ENCODE measurements around the gene GP1BB. TPM values are rescaled to one million over a fixed set of nuclear protein-coding genes. Genes with fewer than 3 reads are reported as not detected.
"Not testable (repeated sequence)": the region's sequence is repeated elsewhere in the genome, so short reads cannot be mapped to it uniquely, and the experiment has no call there.

The GP1BB gene
- total and polyA plus RNA-seq, 2 of the 13 experiments (the other 11 are each of a cell fraction or from before 2014, with no cell fraction given): not detected

GRCh38 chr22:19724927-19725661 lies 1.8 kb downstream of the GP1BB start (continued):
- TF ChIP-seq HOMEZ (CRISPR knock-in tag; IDR thresholded peaks at IDR 0.05; ENCODE audit: low read depth) (no peak), MAFK (conservative IDR thresholded peaks at IDR 0.05 in 1 of 2, IDR thresholded peaks at IDR 0.05 in 1 of 2; ENCODE audit: low read length in 2 of 2) (no peak), NR2F2 (IDR thresholded peaks at IDR 0.05; ENCODE audit: borderline replicate concordance, low read depth) (no peak), KLF15 (CRISPR knock-in tag; IDR thresholded peaks at IDR 0.05; ENCODE audit: borderline replicate concordance) (no peak)

- DNase-seq (ENCODE audit: low spot score); ATAC-seq; H4K20me1 ChIP-seq (ENCODE audit: insufficient read depth, low read length); H3K79me2 ChIP-seq (ENCODE audit: insufficient read depth, low read length); in situ Hi-C loops (cut with HindIII; ENCODE audit: extremely low pct_ligation_motif_present, low pct_unique_long_range_greater_than_20kb); H3K9ac ChIP-seq (ENCODE audit: insufficient read depth, low read depth, low read length); POLR2A ChIA-PET; H3K4me2 ChIP-seq (ENCODE audit: low read depth, low read length); BruUV-seq (replicated peaks); H3K9me3 ChIP-seq (ENCODE audit: low read length); H3K4me3 ChIP-seq (replicated peaks in 1 of 3; ENCODE audit: insufficient read depth in 1 of 3, low read depth in 2 of 3, low read length in 3 of 3); FAIRE-seq; H3K36me3 ChIP-seq (replicated peaks in 1 of 2; ENCODE audit: control insufficient read depth in 1 of 2, insufficient read depth in 2 of 2, low read length in 2 of 2); H2AFZ ChIP-seq (ENCODE audit: low read length); H3K27ac ChIP-seq (ENCODE audit: extremely low read length, insufficient read depth, low read length); CTCF ChIA-PET (ENCODE audit: low intra/inter-chr PET ratio, low total read pairs); intact Hi-C loops (cut with micrococcal nuclease; ENCODE audit: unreplicated experiment): not testable (repeated sequence)
- H3K4me1 ChIP-seq (ENCODE audit: insufficient read depth, low read length): peaks cover 57% of the 10 kb centered on the region
- 45% methylated on average over 91 of the region's 96 CpGs for WGBS (ENCODE audit: low lambda C conversion rate)
- peaks cover 21 to 75% of the 10 kb centered on the region in 2 experiments for H3K27me3 ChIP-seq (ENCODE audit: control insufficient read depth in 1 of 2, insufficient read depth in 2 of 2, low read length in 2 of 2)
Measured at GRCh38 chr22:19726064-19726788, 2.9 kb downstream of the GP1BB start.

Data from HepG2 (cell line).